ENCODE data around the gene LRRC15.
A peak's percentile ranks its signal among the peaks of the same experiment; 100 is the strongest.

LRRC15 gene

DNA sequence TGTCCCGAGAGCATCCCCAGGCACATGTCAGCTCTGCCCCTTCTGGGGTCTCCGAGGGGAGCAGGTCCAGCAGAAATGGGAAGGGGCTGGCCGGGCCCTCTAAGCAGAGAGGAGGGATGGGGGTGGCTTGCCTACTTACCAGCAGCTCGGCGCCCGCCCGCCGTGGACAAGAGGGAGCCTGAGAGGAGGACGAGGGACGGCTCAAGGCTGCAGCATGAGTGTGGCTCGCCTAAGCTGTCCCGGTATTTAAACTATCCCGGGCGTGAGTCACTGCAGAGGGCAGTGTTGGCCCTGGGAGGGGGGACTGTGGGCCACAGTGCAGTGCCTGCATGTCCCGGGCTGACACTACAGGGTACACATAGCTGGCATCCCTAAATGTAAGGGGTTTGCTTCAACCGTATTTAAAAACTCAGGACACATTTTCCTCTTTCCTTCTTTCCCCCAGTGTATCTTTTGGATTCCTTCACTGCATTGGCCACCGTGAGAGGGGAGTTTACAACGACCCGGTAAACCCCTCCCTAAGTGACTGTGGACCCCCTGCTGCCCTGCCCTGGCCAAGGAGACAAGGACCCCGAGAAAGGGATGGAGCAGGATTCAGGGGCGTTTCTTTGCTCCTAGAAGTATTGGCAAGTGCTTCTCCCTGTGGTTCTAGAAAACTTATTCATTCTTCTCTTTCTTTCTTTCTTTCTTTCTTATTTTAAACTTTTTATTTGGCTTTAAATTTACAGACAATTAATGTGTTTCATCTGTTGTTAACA lies at the start of gene LRRC15:
Gene LRRC15, minus strand, starts transcription at position 222 of the 758 bp plus-strand sequence. CDS start 8,700 bp downstream, outside the sequence.
- no peak for DNase-seq

DNA sequence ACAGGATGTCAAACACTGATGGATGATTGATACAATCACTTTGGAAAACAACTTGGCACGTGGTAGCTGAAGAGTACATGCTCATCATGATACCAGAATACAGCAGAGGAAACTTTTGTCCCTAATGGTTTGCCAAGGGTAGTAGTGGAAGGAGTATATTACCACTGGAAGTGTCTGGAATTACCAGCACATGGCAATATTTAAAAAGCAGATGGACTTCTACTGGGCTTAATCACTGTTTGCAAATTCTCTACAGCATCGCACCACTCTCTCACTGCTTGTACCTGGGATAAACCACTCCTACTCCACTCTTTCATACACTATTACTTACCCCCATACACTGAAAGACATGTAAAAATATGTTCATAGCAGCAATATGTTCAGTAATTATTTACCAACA lies 49.1 kb upstream of the LRRC15 start:
- DNase-seq: no peak

DNA sequence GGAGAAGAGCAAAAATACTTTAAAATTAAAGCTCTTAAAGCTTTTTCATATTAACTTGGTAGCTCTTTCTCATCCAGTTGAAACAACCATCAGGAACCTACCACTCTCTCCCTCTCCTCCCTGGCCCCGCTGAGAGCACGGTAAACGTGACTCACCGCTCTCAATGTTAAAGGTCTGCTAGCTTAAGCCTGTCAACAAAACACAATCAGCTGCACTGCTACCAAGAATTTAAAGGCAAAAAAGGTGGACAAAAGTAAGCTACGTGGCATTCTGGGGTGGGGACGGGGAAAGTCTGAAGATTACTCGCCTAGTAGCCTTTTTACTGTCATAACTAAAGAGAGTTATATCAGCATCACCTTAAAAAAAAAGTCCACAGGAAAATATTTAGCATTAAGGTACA lies 37.9 kb upstream of the LRRC15 start:
- DNase-seq: no peak

DNA sequence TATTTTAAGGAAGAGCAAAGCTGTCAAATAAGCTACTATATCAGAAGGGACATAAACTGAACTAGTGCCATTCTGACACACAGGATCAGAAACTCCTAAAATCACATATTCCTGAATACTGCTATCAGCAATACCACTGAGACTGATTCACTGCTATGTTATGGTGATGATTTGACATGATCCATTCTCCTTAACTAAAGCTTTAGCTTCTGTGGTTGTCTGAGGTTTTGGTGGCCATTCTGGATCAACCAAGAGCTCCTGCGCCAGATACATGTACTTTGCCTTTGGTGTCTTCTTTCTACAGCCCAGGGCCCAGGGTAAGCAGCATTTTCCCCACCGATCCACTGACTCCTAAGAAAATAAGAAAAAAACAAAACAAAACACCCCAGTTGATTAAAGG lies 36.2 kb upstream of the LRRC15 start:
- DNase-seq: no peak

DNA sequence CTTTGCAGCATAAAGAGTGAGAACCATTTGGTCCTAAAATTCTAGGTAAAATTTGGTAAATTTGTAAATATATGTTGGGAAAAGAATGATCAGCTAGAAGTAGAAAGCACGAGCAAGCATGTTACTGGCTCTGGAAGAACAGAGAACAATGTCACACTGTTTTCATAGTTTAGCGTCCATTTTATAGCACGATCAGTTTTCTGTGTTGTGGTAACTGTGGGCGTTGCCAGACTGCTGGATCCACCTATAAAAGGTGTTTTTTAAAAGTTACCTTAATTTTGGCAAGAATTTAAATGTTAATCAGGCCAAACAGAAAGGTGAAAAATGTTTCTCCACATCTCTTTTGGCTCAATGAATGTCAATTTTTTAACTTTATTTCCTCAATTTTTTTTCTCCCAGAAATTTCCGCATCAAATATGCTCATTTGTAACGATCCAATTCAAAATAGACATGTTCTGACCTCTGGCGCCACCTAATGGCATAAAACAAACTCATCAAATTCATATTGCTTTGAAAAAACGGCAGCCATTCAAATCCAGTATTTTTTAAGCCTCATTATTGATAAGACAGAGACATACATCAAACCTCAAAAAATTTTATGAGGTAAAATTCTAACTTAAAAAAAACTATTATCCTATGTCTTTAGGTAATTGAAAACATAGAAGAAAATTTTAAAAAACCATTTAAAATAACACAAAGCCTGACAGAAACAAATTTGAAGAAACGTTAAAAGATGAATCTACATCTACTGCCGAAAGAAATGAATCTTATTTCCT lies 35.0 kb upstream of the LRRC15 start:
- DNase-seq: peak; percentile 13 to 27

DNA sequence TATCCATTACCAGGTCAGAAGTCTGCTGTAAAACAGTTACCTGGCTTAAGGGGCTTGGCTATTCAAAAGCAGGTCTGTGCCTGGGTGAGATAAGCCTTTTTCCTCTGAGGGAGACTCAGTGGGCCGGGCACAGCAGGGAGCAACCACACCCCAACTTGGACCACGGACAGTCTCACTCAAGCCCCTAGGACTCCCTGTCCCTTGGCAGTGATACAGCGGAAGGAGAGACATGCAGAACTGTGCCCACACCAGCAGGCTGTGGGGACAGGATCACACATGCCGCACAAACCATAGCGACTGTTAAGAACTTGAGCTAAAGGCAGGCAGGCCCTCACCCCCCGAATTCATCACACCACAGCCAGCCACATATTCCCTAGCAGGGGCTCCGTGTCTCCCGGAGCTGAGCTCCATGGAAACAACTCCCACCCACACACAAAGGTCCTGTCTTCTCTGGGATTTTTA lies 32.4 kb upstream of the LRRC15 start:
- no peak for DNase-seq

DNA sequence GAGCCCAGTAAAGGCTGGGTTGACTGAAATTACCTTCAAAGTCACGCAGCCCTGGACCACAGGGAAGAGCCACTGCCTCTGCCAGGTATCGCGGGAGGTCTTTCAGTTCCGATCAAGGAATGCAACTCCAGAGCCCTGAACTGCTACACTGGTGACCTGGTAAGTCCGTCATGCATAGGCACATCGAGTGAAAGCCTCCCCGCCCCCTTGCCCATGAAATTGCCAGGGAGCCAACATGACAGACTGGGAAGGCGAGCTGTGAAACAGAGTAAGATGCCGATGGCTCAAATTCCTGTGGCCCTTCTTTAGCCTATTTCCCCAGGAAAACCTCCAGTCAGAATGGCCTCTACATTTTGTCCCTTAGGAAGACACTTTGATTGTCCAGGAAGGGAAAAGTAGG lies 31.8 kb upstream of the LRRC15 start:
- no peak for DNase-seq

DNA sequence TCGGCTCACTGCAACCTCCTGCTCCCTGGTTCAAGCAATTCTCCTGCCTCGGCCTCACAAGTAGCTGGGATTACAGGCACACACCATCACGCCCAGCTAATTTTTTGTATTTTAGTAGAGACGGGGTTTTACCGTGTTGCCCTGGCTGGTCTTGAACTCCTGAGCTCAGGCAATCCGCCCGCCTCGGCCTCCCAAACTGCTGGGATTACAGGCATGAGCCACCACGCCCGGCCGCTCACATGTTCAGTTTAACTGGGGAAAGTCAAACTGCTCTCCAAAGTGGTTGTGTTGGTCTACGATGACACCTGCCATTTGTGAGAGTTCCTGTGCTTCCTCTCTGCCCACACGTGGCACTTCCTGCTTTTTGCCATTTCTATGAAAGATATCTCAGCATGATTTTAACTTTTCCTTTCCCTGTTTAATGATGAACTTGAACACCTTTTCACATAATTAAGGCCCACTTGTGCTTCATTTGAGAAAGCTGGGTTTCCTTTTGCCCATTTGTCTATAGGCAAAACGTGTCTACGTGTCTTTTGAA lies 30.4 kb upstream of the LRRC15 start:
- DNase-seq: no peak

DNA sequence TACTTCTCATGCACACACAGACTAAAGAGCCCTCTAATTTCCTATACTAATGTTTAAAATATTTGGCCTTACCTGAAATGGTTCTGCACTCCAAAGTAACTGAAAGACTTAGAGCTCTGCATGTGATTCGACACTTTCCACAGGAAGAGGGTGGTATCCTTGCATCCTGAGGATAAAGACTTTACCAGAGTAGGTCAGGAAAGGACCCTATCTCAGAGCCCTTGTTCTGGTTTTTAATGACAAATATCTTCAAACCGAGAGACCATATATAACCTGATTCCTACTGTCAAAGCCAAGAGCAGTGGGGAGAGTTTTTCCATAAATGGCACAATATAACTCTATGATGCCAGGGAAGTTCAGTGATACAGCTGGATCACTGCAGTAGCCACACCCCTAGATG lies 29.6 kb upstream of the LRRC15 start, which contains the start of gene GP5:
Gene GP5, minus strand, starts transcription at position 101 of the 400 bp plus-strand sequence. CDS start 984 bp downstream, outside the sequence.
- no peak for DNase-seq

DNA sequence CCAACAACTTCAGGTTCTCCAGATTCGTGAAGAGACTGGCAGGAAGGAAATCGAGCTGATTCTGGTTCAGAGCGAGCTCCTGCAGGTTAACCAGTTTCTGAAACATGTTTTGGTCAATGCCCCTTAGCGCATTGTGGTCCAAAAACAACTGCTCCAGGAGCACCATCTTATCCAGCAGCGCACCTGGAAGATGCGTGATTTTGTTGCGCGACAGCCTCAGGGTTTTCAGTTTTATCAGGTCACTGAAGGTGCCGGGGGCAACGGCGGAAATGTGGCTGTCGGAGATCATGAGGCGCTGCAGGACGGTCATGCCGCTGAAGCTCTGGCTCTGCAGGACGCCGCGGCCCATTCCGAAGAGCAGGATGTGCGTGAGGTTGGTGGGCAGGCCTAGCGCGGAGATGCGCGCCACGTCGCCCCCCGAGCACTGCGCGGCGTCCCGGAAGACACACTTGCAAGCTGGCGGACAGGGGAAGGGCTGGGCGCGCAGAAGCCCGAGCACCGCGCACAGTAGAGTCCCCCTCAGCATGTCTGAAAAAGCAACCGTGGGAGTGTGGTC lies 28.3 kb upstream of the LRRC15 start:
- DNase-seq: no peak

DNA sequence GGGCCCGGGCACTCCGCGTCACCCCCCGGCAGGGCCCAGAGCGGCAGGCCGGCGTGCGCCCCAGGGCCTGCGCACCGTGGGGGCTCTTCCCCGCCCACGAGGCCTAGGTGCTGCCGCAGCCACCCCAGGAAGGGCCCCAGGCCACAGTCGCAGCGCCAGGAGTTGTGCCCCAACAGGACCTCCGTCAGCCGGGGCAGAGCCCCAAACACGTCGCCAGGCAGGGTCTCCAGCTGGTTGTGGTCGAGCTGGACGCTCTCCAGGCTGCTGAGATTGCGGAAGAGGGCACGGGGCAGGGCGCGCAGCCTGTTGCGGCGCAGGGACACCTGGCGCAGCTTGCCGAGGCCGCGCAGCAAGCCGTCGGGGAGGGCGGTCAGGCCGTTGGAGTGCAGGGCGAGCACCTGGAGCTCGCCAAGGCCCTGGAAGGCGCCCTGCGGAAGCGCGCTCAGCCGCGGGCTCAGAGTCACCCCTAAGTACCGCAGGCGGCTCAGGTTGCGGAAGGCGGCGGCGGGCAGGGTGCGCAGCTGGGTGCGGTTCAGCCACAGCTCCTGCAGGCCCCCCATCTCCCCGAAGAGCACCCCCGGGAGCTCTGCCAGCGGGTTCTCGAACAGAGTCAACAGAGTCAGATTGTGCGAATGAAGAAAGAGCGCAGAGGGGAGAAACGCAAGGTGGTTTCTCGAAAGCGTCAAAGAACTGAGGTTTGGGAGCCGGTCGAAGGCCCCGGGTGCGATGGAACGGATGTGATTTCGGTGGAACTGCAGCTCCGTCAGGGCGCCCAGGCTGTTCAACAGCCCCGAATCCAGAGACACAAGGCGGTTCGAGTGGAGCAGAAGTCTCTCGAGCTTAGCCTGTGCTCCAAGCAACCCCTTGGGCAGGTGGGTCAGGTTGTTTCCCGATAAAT lies 27.6 kb upstream of the LRRC15 start:
- no peak for DNase-seq

DNA sequence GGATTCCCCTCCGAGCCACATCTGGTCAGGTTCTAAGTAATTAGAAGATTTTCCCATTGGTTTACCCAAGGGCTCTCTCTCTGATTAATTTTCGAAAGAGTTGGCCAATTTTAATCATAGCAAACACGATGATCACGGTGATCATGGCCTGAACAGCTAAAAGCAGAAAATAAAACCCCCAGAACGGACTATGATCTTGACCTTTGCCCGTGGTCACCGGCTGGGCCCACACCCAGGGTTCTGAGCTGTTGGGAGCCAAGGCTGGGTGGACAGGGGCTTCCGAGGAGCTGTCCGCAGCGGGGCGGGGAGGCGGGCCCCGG lies 27.0 kb upstream of the LRRC15 start:
- no peak for DNase-seq

DNA sequence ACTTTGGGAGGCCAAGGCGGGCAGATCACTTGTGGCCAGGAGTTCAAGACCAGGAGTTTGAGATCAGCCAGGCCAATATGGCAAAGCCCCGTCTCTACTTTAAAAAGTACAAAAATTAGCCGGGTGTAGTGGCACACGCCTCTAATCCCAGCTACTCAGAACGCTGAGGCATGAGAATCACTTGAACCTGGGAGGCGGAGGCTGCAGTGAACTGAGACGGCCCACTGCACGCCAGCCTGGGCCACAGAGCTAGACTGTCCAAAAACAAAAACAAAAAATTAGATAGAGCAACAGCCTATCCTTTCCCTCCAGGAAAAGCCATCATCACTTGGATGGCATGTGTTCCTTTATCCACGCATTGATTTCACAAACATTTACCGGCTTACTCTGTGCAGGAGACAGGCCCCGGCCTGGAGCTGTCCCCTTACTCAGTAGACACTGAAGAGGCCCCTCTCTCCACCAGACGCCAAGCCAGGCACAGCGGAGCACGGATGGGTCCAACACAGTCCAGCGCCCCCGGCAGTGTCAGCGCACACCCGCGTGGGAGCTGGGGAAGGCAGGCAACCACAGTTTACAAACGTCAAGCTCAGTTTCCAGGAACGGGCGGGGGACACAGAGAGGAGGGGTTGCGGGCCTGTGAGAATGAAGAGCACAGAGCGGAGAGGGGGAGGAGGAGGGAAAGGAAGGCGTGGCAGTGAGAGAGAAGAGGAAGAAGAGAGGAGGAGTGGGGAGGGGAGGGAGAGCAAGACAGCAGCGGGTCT lies 26.4 kb upstream of the LRRC15 start:
- no peak for DNase-seq

DNA sequence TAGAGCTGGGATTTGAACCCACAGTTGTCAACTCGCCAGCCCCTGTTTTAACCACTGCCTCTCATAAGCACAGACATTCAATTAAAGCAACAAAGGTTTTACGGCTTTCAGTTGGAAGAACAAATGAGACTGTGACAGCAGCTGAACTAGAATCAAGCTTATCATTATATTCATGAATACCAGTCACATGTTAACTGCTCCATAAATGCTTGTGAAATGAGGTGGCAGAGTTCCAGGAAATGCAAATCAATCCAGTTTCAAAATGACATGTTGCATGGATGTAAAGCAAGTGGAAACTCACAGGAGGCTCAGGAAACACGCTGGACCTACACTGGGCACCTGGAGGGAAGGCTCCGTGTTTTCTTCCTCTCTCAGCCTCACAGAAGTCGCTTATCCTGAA lies 25.7 kb upstream of the LRRC15 start:
- DNase-seq: no peak

DNA sequence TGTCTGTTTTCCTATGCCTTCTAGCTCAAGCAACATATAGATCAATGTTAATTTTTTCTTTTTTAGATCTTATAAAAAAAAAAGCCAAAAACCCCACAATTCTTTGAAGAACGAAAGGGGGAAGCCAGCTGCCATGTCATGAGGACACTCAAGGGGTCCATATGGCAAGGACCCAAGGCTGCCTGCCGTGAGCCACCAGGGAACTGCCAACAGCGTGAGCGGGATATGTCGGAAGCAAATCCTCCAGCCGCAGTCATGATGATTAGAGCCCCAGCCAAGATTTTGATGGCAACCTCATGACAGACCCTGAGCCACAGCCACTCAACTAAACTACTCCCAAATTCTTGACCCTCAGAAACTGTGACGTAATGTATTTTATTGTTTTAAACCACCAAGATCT lies 23.0 kb upstream of the LRRC15 start:
- no peak for DNase-seq

DNA sequence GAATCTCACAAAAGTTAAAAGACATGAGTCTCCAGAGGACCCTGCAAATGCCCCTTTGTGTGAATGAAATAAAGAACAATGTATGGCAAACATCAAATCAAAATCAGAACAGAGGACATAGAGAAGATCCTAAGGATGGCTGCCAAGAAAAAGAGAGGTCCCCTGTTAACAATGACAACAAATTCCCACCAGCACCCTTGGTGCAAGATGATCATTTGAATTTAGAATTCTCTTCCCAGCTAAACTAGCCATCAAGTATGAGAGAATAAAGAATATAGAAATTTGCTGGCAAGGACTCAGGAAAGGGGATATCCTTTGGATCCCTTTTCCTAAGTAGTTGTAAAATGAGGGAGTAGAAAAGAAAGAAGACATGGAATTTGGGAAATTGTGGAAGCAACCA lies 21.3 kb upstream of the LRRC15 start:
- no peak for DNase-seq

DNA sequence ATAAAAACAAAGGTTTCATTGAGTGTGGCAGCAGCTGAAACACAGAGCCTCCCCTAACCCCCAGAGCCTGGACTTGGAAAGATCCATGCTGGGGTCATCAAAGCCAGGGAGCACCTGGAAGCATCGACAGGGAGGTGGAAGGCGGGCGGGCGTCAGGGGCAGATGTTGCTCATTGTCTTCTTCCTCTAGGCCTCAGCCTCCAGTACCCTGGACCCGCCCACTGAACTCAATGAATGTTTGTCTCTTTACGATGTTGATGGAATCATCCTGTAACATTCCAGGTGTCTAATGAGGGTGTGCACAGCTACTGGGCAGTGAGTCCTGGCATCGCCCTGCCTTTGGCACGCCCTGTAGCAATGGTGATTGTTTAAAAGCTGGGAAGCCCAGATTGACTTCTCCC lies 19.7 kb upstream of the LRRC15 start:
- DNase-seq: no peak

DNA sequence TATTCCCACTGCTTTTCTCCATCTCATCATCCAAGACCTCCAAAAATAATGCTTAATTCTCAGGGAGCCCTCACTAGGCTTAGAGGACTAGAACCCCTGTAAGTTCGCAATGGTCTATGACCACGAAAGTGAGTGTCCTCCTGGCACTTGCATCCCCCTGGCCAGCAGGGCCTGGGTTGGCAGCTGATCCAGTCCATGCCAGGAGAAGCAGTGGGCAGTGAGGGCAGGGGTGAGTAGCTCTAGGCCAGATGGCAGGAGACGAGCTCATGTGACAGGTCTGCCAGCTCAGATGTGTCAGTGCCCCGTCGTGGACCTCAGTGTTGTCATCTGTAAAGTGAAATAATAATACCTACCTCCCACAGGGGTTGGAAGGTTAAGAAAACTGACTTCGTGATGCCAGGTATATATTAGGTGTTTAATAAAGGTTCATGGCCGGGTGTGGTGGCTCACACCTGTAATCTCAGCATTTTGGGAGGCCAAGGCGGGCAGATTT lies 18.4 kb upstream of the LRRC15 start:
- no peak for DNase-seq

DNA sequence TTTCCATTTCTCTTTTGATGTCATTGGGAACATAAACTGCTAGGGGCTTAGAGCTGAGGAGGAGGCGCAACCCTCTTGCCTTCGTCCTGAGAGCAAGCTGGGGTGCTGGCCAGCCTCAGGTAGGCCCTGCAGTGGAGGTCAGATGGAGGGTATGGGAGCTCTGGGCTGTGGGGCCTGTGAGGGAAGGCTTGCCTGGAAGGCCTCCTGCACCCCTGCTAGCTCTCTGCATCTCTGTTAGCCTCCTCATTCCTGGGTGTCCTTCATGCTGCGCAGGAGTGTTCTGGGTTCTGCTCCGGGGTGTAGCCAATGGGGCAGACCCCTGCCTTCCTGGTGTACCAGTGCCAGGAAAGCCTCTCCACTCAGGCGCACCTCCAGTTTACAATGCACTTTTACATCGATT lies 17.7 kb upstream of the LRRC15 start:
- DNase-seq: no peak

DNA sequence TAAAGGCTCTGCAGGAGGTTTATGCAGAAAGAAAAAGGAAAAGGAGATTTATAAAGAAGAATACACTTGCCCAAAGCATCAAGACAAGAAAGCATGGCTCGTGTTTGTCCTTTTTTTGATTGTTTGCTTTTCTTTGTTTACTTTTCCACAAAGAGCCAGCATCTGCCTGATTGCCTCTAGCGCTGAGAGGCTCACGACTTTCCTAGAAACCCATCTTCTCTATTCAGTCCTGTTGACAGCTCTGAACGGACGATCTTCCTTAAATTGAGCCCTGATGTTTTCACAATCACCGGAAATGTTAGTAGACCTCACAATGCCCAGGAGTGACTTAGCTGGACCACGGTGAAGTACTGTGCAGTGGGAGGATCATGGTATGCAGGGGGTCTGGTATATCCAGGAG lies 17.1 kb upstream of the LRRC15 start:
- no peak for DNase-seq

DNA sequence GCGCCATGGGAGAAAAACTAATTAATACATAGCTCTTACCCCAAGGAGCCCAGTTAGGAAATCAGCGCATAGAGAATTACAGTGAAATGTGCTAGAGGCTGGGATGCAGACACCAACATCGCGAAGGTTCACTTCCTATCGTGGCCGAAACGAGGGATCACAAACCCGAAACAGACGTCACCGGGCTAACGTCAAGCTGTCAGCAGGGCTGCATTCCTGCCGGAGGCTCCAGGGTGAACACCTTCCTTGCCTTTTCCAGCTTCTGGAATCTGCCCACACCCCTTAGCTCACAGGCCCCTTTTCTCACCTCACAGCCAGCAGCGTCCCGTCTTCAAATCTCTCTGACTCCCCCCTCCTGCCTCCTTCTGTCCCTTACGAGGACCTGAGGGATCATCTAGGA lies 16.5 kb upstream of the LRRC15 start:
- DNase-seq: no peak

DNA sequence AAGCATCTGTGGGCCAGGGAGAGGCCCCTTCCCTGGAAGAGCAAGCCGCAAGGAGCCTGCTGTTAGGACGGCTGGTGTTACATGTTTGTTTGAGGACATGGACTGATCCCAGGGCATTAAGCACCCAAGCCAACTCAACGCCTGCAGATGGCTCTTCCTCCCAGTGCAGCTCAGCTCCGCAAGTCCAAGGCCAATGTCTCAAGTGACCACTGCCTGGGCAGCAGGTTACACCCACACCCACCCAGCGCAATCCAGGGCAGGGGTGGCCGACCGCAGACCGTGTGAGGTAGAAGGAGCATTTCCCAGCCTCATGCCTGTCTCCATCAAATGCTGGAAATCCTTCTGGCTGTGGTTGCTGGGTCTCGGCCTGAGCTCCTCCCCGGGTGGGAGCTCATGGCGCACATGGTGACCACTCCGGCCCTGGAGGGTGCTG lies 15.0 kb upstream of the LRRC15 start:
- DNase-seq: no peak
